HG03460 (cell line): Measurements from ENCODE around the gene AHSG.

Experiments
- ATAC-seq: cut with Tn5 transposase; IDR thresholded peaks from one replicate; pipeline ENCODE4 v1.9.1; 2021; ENCODE audit not compliant: unreplicated experiment

Gene AHSG

DNA sequence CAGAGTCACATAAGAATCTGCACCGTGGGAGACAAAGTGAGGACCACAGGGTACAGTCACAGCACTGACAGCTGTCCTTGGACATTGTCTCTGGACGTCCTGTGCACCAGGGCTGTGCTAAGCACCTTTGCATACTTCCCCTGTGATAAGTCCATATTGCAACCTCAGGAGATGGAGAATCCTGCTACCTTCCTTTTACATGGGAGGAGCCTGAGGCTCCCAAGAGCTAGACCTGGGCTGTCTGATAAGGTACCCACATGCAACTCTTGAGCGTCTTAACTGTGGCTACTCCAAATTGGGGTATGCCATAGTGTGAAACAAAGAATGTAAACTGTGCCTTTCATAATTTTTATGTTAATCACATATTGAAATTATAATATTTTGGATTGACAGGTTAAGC lies 24.8 kb downstream of the AHSG start:
- no peak for ATAC-seq

- no peak for ATAC-seq
These were observed 25.4 kb downstream of the AHSG start for GRCh38 chr3:186638259-186638658.

GRCh38 chr3:186639778-186640472 lies 27.1 kb downstream of the AHSG start, which contains the start of gene FETUB:
Gene FETUB, plus strand, starts transcription at chr3:186640399. Its CDS starts 62 bp downstream, at chr3:186640461.
- ATAC-seq = no peak

GRCh38 chr3:186640473-186640818 lies 27.6 kb downstream of the AHSG start:
- no peak for ATAC-seq

GRCh38 chr3:186640929-186641328 lies 28.1 kb downstream of the AHSG start:
- no peak for ATAC-seq

- ATAC-seq = no peak
These were observed 29.2 kb downstream of the AHSG start for GRCh38 chr3:186642014-186642413.

GRCh38 chr3:186643493-186643892 lies 30.6 kb downstream of the AHSG start:
- no peak for ATAC-seq

DNA sequence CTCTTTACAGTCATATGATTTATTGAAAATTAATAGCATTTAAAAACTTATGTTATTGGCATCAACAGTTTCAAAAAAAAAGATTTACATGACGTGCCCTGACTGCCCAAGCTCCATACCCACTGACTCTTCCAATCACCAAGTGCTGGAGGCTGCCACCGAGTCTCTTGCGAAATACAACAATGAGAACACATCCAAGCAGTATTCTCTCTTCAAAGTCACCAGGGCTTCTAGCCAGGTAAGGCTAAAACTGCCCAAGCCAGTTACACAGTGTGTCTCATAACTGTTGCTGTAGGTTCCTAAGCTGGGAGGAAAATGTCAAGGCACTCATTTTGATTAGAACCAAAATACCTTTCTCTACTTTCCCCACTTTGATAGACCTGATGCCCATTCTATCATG lies 31.8 kb downstream of the AHSG start:
- ATAC-seq = no peak

DNA sequence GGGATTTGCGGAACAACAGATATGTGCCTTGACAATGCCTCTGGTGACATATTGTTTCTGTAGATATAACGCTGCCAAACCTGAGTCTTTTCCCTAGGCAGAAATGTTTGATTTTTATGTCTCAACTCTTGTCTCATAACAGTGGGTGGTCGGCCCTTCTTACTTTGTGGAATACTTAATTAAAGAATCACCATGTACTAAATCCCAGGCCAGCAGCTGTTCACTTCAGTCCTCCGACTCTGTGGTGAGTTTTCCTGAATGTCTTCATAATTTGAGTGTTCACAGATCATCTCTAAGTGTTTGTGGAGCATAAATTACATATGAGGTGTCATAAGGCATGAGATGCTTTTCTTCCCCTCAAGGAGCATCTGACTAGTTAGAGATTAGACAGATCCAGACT lies 33.2 kb downstream of the AHSG start:
- no peak for ATAC-seq

DNA sequence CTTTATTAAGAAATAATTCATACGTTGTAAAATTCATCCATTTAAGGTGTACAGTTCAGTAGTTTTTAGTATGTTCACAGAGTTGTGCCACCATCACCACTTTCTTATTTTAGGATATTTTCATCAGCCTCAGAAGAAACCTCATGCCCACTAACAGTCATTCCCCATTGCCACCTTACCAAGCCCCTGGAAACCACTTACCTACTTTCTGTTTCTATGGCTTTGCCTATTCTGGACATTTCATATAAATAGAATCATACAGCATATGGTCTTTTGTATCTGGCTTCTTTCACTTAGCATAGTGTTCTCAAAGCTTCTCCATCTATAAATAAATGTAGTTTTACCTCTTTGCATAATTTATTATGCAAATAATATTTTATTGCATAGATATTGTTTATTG lies 34.0 kb downstream of the AHSG start:
- no peak for ATAC-seq

DNA sequence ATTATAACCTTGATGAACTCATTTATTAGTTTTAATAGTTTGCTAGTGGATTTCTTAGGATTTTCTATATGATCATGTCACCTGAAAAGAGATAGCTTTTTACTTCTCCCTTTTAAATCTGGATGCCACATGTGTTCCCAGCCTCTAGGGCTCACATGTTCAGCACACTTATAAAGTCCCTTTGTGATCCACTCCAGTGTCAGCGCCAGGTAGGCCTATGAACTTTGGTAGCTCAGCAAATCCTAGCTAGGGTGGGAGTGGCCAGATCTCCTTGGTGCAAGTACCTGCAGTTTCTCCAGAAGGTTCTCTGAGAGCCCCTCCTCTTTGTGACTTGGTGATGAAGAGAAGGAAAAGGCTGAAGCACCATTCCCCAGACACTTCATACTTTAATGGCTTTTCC lies 36.0 kb downstream of the AHSG start:
- no peak for ATAC-seq

DNA sequence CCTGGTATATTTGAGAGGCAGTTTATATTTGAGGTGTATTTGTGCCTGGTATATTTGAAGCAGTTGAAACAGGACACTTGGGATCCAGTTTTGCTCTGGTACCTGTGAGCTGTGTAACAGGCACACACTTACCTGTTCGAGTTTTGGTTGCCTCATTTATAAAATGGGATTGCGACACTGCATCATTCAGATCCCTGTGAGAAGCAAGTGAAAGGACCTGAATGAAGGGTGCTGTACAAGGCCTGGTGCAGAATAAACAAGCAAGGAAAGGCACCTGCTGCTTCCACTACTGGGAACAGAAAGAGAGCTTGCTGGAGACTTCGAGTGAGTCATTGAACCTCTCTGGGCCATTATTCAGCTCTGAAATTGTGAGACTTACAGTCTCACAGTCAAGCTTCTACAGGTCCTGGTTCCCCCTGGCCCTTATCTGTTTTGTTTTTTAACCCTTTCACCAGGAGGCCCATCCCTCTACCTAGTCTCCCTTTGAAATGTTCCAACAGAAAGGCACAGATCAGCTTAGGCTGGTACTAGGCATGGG lies 38.9 kb downstream of the AHSG start:
- no peak for ATAC-seq

- ATAC-seq = peak; percentile 89
These were observed 40.3 kb downstream of the AHSG start for GRCh38 chr3:186653080-186653707.

DNA sequence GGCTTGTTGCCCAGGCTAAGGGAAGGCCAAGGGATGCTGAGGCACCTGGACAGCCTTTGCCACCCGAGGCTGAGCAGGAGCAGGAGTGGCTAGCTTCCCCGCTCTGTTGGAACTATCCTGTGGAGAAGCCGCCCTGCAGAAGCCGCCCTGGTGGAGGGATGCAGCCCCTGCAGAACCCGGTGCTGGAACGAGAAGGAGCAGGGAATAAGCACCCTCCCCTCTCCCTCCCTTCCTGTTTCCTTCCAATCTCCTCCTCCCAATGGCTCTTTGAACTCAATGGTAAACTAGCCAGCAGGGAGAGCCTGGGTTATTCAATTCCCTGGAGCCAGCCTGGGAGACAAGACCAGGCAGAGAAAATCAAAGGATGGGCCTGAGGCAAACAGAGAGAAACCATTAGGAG lies 41.1 kb downstream of the AHSG start:
- no peak for ATAC-seq

- no peak for ATAC-seq
These were observed 50.7 kb downstream of the AHSG start for GRCh38 chr3:186663361-186664118.

DNA sequence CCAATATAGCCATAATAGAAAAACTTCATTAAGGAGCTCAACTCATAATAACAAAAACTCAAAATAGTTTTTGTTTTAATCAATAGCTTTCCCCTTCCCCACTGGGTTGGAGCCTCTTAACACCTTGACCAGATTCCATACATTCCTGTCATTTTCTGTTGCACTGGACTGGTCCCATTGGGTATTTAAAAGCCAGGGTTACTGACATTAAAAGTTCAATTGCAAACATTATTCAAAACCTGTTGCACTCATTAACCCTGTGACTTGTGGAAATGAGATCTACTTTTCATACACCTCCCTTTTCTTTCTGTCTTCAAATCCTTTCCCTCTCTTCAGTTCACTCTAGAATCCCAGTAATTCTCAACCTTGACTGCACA lies 51.2 kb downstream of the AHSG start:
- ATAC-seq = no peak

GRCh38 chr3:186664506-186664905 lies 51.6 kb downstream of the AHSG start:
- ATAC-seq = no peak

DNA sequence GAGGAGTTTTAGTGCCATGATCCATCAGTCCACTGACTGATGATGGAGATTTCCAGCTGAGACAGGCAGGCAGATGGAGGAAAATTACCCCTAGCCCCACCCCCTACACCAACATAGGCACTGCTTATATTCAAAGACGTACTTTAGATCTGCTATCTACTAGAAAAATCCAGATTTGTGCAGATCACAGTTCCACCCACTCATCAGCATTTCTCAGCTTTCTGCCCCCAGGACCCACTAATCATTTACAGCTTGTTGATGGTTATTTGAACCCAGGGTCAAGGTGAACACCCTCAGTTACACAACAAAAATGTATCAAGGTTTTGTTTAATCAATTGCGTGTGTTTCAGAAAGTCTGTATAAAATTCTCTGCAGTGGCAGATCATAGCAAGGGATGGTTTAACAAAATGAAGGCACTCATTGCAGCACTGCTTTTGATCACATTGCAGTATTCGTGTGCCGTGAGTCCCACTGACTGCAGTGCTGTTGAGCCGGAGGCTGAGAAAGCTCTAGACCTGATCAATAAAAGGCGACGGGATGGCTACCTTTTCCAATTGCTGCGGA lies 52.8 kb downstream of the AHSG start, which contains the start of gene HRG:
Gene HRG, plus strand, starts transcription at position 390 of the 564 bp plus-strand sequence. Its CDS starts 18 bp downstream, at position 408.
- no peak for ATAC-seq

DNA sequence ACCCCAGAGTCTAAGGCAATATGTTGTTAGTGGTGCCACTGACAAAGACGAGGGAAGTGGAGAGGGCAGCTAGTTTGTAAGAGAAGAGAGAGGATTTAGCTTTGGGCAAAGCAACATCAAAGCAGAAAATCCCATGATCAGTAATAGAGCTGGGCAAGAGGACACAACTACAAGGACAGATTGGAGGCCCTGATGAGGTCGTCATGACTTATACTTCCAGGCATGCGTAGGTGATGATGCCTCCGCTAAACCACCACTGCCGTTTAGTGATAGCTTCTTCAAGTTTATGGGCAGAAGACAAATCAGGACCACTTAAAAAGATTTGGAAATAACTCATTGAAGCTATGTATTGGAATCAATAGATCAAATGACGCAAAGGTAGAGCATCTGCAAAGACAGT lies 55.6 kb downstream of the AHSG start:
- ATAC-seq = no peak

DNA sequence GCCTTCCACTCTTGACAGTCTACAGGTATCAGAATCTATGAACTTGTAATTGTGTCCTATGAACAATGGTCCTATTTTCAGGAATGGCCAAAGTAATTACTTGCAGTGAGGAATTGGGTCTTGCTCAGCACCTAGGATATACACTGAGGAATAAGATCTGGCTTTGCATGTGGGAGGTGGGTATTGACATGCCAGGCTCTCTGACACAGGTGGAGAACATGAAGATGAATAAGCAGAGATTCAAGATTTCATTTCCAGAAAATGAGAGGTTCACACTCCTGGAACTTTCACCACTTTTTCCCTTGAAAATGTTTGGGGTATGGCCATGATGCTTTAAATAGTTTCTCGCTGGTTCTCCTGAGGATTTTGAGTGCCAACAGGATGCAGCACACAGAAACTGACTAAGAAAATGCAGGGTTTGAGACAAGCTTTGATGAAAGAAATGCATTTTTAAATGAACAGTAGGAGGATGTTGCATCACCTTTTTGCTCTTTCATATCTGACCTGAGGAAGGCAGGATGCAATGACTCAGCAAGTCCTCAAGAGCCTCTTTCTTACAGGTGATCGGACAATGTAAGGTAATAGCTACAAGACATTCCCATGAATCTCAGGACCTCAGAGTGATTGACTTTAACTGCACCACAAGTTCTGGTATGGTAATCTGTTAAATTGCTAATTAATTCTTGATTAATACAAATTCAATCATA lies 56.7 kb downstream of the AHSG start:
- no peak for ATAC-seq

- no peak for ATAC-seq
These were observed 57.3 kb downstream of the AHSG start for GRCh38 chr3:186670155-186670554.
